Mesenchymal stem cell (in vitro differentiated cells and primary cell): Measurements from ENCODE around the gene DRICH1.

Experiments used
- DNase-seq: peaks from one replicate; pipeline ENCODE4 v3.0.0-alpha.2; 2013
- H2AFZ ChIP-seq: one replicate; pipeline ENCODE4 v1.6.1; 2013; ENCODE audit warnings: low read depth, mild to moderate bottlenecking, control low read depth, inconsistent platforms, low read length, moderate library complexity
- H2AK5ac ChIP-seq: 2 replicates; pipeline ENCODE4 v1.6.1; 2013; ENCODE audit warnings: low read length, moderate library complexity, mild to moderate bottlenecking, inconsistent platforms; ENCODE audit not compliant: severe bottlenecking
- H2BK120ac ChIP-seq: one replicate; pipeline ENCODE4 v1.6.1; 2013; ENCODE audit warnings: low read depth, mild to moderate bottlenecking, inconsistent platforms, low read length, moderate library complexity
- H2BK12ac ChIP-seq, 2 experiments: one replicate each; pipeline ENCODE4 v1.6.1; 2013; ENCODE audit warnings: inconsistent platforms in 2 of 2, low read length in 2 of 2, mild to moderate bottlenecking in 2 of 2, moderate library complexity in 2 of 2, control low read depth in 1 of 2
- H2BK15ac ChIP-seq: one replicate; pipeline ENCODE4 v1.6.1; 2013; ENCODE audit warnings: mild to moderate bottlenecking, low read depth, inconsistent platforms; ENCODE audit not compliant: poor library complexity, severe bottlenecking
- H2BK5ac ChIP-seq: 2 replicates; pipeline ENCODE4 v1.6.1; 2013; ENCODE audit warnings: low read depth, mild to moderate bottlenecking, low read length, control low read depth, inconsistent platforms; ENCODE audit not compliant: poor library complexity, severe bottlenecking
- H3K14ac ChIP-seq, 2 experiments: one replicate each; pipeline ENCODE4 v1.6.1; 2013; ENCODE audit warnings: inconsistent platforms in 2 of 2, low read length in 2 of 2, control low read depth in 1 of 2, mild to moderate bottlenecking in 1 of 2, moderate library complexity in 1 of 2
- H3K18ac ChIP-seq, 2 experiments: one replicate each; pipeline ENCODE4 v1.6.1; 2013; ENCODE audit warnings: inconsistent platforms in 2 of 2, low read length in 2 of 2, control low read depth in 1 of 2, low read depth in 1 of 2, mild to moderate bottlenecking in 1 of 2
- H3K23ac ChIP-seq, 2 experiments: one replicate each; pipeline ENCODE4 v1.6.1; 2013; ENCODE audit warnings: inconsistent platforms in 2 of 2, low read length in 2 of 2, mild to moderate bottlenecking in 2 of 2, moderate library complexity in 2 of 2, control low read depth in 1 of 2
- H3K27ac ChIP-seq: 2 replicates; pipeline ENCODE4 v1.5.1; 2013; ENCODE audit warnings: mild to moderate bottlenecking, moderate library complexity, low read length, control low read depth, inconsistent platforms; ENCODE audit not compliant: poor library complexity, severe bottlenecking
- H3K27me3 ChIP-seq, 2 experiments: 2 replicates each; pipeline versions ENCODE4 v1.6.1 to v1.7.0; 2013; ENCODE audit warnings: low read length in 2 of 2, mild to moderate bottlenecking in 2 of 2, moderate library complexity in 2 of 2, control low read depth in 1 of 2, inconsistent platforms in 1 of 2; ENCODE audit not compliant: control insufficient read depth in 1 of 2, insufficient read depth in 1 of 2
- H3K36me3 ChIP-seq, 2 experiments: 2 replicates each; pipeline versions ENCODE4 v1.6.1 to v1.7.0; 2013; ENCODE audit warnings: low read length in 2 of 2, control low read depth in 1 of 2, inconsistent platforms in 1 of 2, low read depth in 1 of 2, mild to moderate bottlenecking in 1 of 2; ENCODE audit not compliant: insufficient read depth in 2 of 2, control insufficient read depth in 1 of 2
- H3K4ac ChIP-seq, 2 experiments: one replicate each; pipeline ENCODE4 v1.6.1; 2013; ENCODE audit warnings: inconsistent platforms in 2 of 2, low read length in 2 of 2, mild to moderate bottlenecking in 2 of 2, moderate library complexity in 2 of 2, control low read depth in 1 of 2, low read depth in 1 of 2
- H3K4me1 ChIP-seq: 2 replicates; pipeline ENCODE4 v1.6.1; 2013; ENCODE audit warnings: low read depth, low read length, control low read depth; ENCODE audit not compliant: control insufficient read depth, insufficient read depth
- H3K4me2 ChIP-seq: 2 replicates; pipeline ENCODE4 v1.6.1; 2013; ENCODE audit warnings: low read length, mild to moderate bottlenecking, inconsistent platforms; ENCODE audit not compliant: poor library complexity, severe bottlenecking
- H3K4me3 ChIP-seq, 2 experiments: 2 replicates each; pipeline versions ENCODE4 v1.5.1 to v1.7.0; 2013; ENCODE audit warnings: low read length in 2 of 2, mild to moderate bottlenecking in 2 of 2, control low read depth in 1 of 2, low read depth in 1 of 2; ENCODE audit not compliant: insufficient read depth in 1 of 2
- H3K79me1 ChIP-seq: replicated peaks from 2 replicates; pipeline ENCODE4 v1.6.1; 2013; ENCODE audit warnings: mild to moderate bottlenecking, control low read depth, low read length, inconsistent platforms; ENCODE audit not compliant: poor library complexity, severe bottlenecking
- H3K9ac ChIP-seq: 2 replicates; pipeline ENCODE4 v1.7.0; 2013; ENCODE audit warnings: mild to moderate bottlenecking, low read length, moderate library complexity
- H3K9me3 ChIP-seq: 2 replicates; pipeline ENCODE4 v1.7.0; 2013; ENCODE audit warnings: mild to moderate bottlenecking, low read length; ENCODE audit not compliant: control insufficient read depth
- H4K8ac ChIP-seq: one replicate; pipeline ENCODE4 v1.6.1; 2013; ENCODE audit warnings: inconsistent platforms, mild to moderate bottlenecking, low read length, moderate library complexity
- H4K91ac ChIP-seq: one replicate; pipeline ENCODE4 v1.6.1; 2013; ENCODE audit warnings: mild to moderate bottlenecking, low read length, inconsistent platforms
- WGBS: methylation state at CpG from one replicate; pipeline ENCODE4 v1.1.7; 2013; ENCODE audit warnings: mixed read lengths; 5-methylcytosine and 5-hydroxymethylcytosine counted together

The DRICH1 gene

DNA sequence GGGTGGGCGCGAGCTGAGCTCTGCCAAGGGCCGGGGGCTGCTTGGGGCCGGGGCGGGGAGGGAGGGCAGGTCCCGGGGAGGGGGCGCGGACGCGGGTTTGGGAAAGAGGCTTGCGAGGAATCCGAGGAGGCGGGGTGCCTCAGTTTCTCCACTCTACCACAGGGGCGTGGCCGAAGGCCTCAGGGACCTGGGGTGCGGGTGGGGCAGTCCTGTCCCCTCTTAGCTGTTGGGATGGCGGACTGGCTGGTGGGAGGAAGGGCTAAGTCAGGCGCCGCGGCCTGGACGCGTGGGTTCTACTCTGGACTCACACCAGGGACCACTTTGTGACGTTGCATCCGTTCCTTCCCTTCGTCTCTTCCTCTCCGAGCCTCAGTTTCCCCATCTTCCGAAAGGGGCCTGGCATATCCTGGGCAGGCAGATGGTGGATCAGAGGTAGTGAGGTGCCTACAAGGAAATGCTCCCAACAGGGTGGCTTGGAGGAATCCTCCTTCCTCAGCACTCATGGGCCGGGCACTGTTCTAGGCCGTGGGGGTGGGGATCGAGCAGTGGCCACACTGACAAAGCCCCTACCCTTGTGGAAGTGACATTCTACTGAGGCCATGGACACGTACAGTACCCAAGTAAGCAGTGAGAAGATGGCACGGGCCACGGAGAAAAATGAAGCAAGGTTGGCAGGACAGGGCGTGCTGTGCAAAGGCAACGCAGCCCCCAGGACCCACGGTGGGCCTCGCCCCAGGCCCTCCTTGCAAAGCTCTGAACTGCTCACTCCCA lies 65.2 kb downstream of the DRICH1 start:
- peaks cover 12% of the 10 kb centered on the region for H3K4me1 ChIP-seq
- no peaks in the 10 kb centered on the region for H3K36me3 ChIP-seq
- H2BK120ac ChIP-seq, result no peak overlapping the region
- no peak overlapping the region for H3K27ac ChIP-seq
- H2BK12ac ChIP-seq, result no peak overlapping the region
- H4K8ac ChIP-seq, result no peak overlapping the region
- no peak overlapping the region for H3K18ac ChIP-seq
- H3K4me2 ChIP-seq, result no peak overlapping the region
- peak overlapping the region in 1 of 2 experiments; percentile 3 for H3K23ac ChIP-seq
- no peaks in the 10 kb centered on the region for H3K79me1 ChIP-seq
- no peak overlapping the region for H3K4ac ChIP-seq
- peaks cover 39 to 61% of the 10 kb centered on the region in 2 experiments for H3K27me3 ChIP-seq
- H4K91ac ChIP-seq, result no peak overlapping the region
- H3K14ac ChIP-seq, result no peak overlapping the region
- no peak overlapping the region for H3K4me3 ChIP-seq
- no peak overlapping the region for H2BK5ac ChIP-seq
- WGBS, result 48% methylated on average over 28 of the region's 37 CpGs
- H3K9ac ChIP-seq, result no peak overlapping the region
- no peak for DNase-seq
- no peaks in the 10 kb centered on the region for H3K9me3 ChIP-seq
- H2AK5ac ChIP-seq, result no peak overlapping the region
- H2BK15ac ChIP-seq, result peak overlapping the region; percentile 79
- H2AFZ ChIP-seq, result no peak overlapping the region

DNA sequence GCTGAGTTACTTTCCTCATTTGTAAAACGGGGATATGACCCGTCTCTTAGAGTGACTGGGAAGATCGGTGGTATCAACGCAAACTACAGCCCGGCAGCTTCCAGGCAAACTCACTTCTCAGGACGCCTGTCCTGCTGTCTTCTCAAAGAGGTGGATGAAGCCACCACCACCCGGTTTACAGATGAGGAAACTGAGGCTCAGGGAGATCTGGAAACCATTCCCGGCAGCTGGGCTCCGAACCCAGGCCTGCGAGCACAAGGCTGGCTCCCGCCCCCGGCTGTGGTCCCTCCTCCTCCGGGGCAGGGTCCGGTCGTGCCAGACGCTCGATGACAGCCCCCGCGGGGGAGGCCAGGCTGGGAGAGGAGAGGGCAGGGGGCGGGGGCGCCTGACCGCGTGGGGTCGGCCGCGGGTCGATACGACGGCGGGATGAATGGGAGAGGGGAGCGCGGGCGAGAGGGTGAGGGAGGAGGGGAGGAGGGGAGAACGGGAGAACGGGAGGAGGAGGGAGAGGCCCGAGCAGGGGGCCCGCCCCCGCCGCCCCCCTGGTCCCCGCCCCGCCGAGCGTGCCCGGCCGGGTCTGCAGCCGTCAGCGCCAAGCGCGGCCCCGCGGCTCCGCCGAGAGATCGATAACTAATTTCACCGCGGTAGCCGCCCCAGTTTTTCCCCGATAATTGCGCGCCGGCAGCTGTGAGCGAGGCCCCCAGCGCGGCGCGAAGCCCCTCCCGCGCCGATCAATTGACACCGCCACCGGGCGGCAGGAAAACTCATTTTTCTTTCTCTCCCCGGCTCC lies 66.0 kb downstream of the DRICH1 start:
- Histone ChIP-seq H2AK5ac (no peak overlapping the region), H2BK15ac (peak overlapping the region; percentile 79), H3K79me1 (no peaks in the 10 kb centered on the region), H3K9ac (no peak overlapping the region), H4K8ac (no peak overlapping the region), H3K27ac (no peak overlapping the region), H3K4me1 (peaks cover 12% of the 10 kb centered on the region), H2AFZ (no peak overlapping the region), H3K4me3 (peak overlapping the region; percentile 32 to 60), H3K18ac (no peak overlapping the region), H3K4me2 (peak overlapping the region; percentile 56), H3K14ac (no peak overlapping the region), H3K4ac (no peak overlapping the region), H2BK120ac (no peak overlapping the region), H4K91ac (no peak overlapping the region), H2BK12ac (peak overlapping the region in 1 of 2 experiments; percentile 13), H3K27me3 (peaks cover 42 to 62% of the 10 kb centered on the region in 2 experiments), H3K9me3 (no peaks in the 10 kb centered on the region), H3K23ac (peak overlapping the region in 1 of 2 experiments; percentile 83), H2BK5ac (no peak overlapping the region), H3K36me3 (no peaks in the 10 kb centered on the region)
- 1% methylated on average over 52 of the region's 73 CpGs for WGBS
- no peak for DNase-seq

GRCh38 chr22:23565305-23565914 lies 66.7 kb downstream of the DRICH1 start:
- no peak overlapping the region for H3K14ac ChIP-seq
- H3K4me1 ChIP-seq, result peaks cover 12% of the 10 kb centered on the region
- no peak overlapping the region for H2BK5ac ChIP-seq
- no peaks in the 10 kb centered on the region for H3K9me3 ChIP-seq
- H2BK15ac ChIP-seq, result no peak overlapping the region
- H2BK12ac ChIP-seq, result no peak overlapping the region
- no peak overlapping the region for H2BK120ac ChIP-seq
- no peak overlapping the region for H3K4ac ChIP-seq
- peaks cover 42 to 62% of the 10 kb centered on the region in 2 experiments for H3K27me3 ChIP-seq
- peak; percentile 3 for DNase-seq
- H4K8ac ChIP-seq, result no peak overlapping the region
- no peak overlapping the region for H3K27ac ChIP-seq
- H4K91ac ChIP-seq, result no peak overlapping the region
- H3K9ac ChIP-seq, result no peak overlapping the region
- no peaks in the 10 kb centered on the region for H3K79me1 ChIP-seq
- peak overlapping the region in 1 of 2 experiments; percentile 83 for H3K23ac ChIP-seq
- peak overlapping the region; percentile 27 for H3K4me2 ChIP-seq
- H3K18ac ChIP-seq, result no peak overlapping the region
- H2AK5ac ChIP-seq, result no peak overlapping the region
- H3K36me3 ChIP-seq, result no peaks in the 10 kb centered on the region
- 4% methylated on average over 11 of the region's 11 CpGs for WGBS
- no peak overlapping the region for H2AFZ ChIP-seq
- peak overlapping the region in 1 of 2 experiments; percentile 60 for H3K4me3 ChIP-seq

- no peak overlapping the region for H2BK12ac ChIP-seq
- H4K8ac ChIP-seq, result no peak overlapping the region
- no peak overlapping the region for H3K14ac ChIP-seq
- peaks cover 12% of the 10 kb centered on the region for H3K4me1 ChIP-seq
- H3K9ac ChIP-seq, result no peak overlapping the region
- no peak overlapping the region for H3K27ac ChIP-seq
- H3K9me3 ChIP-seq, result no peaks in the 10 kb centered on the region
- H3K79me1 ChIP-seq, result no peaks in the 10 kb centered on the region
- H2AFZ ChIP-seq, result no peak overlapping the region
- H4K91ac ChIP-seq, result no peak overlapping the region
- no peak overlapping the region for H2BK5ac ChIP-seq
- H2AK5ac ChIP-seq, result no peak overlapping the region
- no peak overlapping the region for H2BK15ac ChIP-seq
- DNase-seq, result no peak
- H3K23ac ChIP-seq, result no peak overlapping the region
- no peaks in the 10 kb centered on the region for H3K36me3 ChIP-seq
- WGBS, result 89% methylated on average over 7 of the region's 7 CpGs
- no peak overlapping the region for H3K4me3 ChIP-seq
- H3K18ac ChIP-seq, result no peak overlapping the region
- no peak overlapping the region for H3K4me2 ChIP-seq
- H3K4ac ChIP-seq, result no peak overlapping the region
- no peak overlapping the region for H2BK120ac ChIP-seq
- peaks cover 50 to 58% of the 10 kb centered on the region in 2 experiments for H3K27me3 ChIP-seq
Measured at GRCh38 chr22:23564276-23564675, 67.8 kb downstream of the DRICH1 start.
